Left kidney (tissue), 8 donors: ENCODE measurements around the gene CRLF2. TPM values are rescaled to one million over a fixed set of nuclear protein-coding genes. Genes with fewer than 3 reads are reported as not detected.
"Not testable (repeated sequence)": the region's sequence is repeated elsewhere in the genome, so short reads cannot be mapped to it uniquely, and the experiment has no call there.

ENCODE experiments used
- DNase-seq: peaks from one replicate; pipeline ENCODE4 v3.0.0-alpha.2; 2013
- long read RNA-seq, 8 donors: transcript quantifications; one replicate each; lab custom pipeline, GENCODE V29; 2026
- polyA plus RNA-seq: library from polyadenylated mRNA; unstranded; fragments of 120-200 nt; gene quantifications from one replicate; pipeline ENCODE4 v1.2.1, GENCODE V29; 2013; ENCODE audit not compliant: insufficient read length

Gene CRLF2, protein sequence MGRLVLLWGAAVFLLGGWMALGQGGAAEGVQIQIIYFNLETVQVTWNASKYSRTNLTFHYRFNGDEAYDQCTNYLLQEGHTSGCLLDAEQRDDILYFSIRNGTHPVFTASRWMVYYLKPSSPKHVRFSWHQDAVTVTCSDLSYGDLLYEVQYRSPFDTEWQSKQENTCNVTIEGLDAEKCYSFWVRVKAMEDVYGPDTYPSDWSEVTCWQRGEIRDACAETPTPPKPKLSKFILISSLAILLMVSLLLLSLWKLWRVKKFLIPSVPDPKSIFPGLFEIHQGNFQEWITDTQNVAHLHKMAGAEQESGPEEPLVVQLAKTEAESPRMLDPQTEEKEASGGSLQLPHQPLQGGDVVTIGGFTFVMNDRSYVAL
- polyA plus RNA-seq = 0.12 TPM
- long read RNA-seq, donor 1 = 0 reads
- long read RNA-seq, donor 2 = 0 reads
- long read RNA-seq, donor 3 = 0 reads
- long read RNA-seq, donor 4 = 0 reads
- long read RNA-seq, donor 5 = 0 reads
- long read RNA-seq, donor 6 = 0 reads
- long read RNA-seq, donor 7 = 0 reads
- long read RNA-seq, donor 8 = 0 reads

DNA sequence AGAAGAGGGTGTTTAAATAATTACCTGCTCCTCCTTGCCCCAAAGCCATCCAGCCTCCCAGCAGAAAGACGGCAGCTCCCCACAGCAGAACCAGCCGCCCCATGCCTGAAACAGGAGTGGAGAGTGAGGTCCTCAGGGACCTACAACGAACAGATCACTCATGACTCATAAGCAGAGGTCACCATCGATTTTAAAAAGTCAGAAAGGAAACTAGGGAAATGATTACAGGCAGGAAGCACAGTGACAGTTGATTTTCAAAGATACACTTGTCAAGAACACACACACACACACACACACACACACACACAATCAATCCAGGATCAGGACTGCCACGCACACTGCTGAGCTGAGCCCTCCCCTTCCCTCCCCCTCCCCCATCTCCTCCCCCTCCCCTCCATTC, at the start of gene CRLF2:
Gene CRLF2 (minus strand): TSS at position 118 of the 400 bp plus-strand sequence. CDS start 15 bp downstream, at position 103.
- no peak for DNase-seq

GRCh38 chrX:1261771-1262170, 49.3 kb upstream of the CRLF2 start:
- not testable (repeated sequence) for DNase-seq

DNA sequence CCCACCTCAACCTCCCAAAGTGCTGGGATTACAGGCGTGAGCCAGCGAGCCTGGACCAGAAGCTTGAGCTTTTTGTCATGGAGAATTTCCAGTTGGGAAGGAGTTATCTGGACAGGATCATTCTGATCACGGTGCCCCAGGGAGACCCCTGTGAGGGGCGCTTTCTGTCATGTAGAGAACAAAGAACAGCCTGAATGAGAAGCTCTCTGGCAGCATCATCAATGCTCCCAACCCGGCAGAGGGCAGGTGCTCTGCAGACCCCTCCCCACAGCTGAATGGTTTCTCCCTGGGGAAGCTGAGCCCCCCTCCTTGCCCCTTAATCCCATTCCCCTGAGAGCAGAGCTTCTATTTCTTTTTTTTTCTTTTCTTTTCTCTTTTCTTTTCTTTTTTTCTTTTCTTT, 48.8 kb upstream of the CRLF2 start:
- DNase-seq = no peak

GRCh38 chrX:1252861-1253260, 40.4 kb upstream of the CRLF2 start:
- DNase-seq = no peak

GRCh38 chrX:1249101-1249887, 36.8 kb upstream of the CRLF2 start:
- DNase-seq = no peak

DNA sequence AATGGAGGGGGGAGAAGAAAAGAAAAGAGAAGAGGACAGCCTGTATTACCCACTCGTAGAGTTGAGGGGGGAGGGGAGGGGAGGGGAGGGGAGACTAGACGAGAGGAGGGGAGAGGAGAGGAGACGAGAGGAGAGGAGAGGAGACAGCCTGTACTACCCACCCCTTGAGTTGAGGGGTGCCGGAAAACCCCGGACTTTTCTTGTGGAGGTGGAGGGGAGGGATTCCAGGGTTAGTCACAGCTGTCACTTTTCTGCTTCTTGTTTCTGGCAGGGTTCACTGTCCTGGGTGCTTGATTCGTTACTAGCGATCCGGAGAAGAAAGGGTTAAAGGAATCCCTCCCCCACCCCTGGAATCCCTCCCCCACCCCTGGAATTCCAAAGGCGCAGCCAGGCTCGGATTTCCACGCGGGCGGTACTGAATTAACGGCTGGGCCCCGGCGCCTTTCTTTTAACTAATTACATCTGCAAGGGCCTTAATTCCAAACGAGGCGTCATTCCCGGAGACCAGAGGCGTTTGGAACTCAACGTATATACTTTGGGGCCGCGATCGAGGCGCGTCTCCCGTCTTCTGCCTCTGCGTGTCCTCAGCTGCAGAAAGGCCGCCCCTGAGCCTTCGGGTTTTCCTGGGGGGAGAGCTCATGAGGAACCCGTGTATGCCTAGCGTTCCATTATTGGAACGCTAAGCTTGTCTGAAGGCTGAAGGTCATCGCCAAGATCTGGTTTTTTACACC, 36.0 kb upstream of the CRLF2 start:
- DNase-seq = peak; percentile 66

DNA sequence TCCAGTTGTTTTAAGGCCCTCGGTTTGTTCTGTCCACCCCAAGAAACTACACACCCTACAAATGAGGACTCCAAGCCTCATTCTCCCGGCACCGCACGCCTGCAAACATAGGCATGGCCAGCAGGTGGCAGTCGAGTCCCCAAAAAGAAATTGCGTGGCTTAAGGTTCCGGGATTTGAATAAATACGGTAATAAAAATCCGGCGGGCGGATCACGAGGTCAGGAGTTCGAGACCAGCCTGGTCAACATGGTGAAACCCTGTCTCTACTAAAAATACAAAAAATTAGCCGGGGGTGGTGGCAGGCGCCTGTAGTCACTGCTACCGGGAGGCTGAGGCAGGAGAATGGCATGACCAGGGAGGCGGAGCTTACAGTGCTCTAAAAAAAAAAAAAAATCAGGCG, 34.4 kb upstream of the CRLF2 start:
- DNase-seq = no peak

DNA sequence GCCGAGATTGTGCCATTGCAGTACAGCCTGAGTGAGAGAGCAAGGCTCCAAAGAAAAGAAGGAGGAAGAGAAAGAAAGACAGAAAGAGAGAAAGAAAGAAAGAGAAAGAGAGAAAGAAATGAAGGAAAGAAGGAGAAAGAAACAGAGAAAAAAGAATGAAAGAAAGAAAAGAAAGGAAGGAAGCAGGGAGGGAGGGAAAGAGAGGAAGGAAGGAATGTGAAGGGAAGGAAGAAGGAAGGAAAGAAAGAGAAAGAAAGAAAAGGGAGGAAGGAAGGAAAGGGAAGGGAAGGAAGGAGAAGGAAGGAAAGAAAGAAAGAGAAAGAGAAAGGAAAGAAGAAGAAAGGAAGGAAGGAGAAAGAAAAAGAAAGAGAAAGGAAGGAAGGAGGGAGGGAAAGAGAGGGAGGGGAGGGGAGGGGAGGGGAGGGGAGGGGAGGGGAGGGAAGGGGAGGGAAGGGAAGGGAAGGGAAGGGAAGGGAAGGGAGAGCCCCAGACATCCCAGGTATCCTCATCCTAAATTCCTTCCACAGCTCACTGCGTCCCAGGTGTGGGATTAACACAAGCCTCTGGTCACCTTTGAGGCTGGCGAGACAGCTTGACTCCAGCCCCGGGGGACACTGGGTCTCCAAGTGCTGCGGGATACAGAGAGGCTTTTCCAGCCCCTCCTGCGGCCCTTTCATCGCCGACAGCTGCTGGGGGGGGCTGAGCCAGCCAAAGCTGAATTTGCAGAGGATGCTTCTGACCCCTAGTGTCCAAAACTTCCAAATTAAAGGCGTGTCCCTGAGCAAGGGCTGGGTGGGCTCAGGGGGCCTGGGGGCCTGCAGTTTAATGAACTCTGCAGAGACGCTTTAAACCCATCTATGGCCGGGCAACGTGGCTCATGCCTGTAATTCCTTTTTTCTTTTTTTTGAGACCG, 32.0 kb upstream of the CRLF2 start:
- DNase-seq = no peak

- no peak for DNase-seq
These were observed 30.5 kb upstream of the CRLF2 start for GRCh38 chrX:1242891-1243402.

DNA sequence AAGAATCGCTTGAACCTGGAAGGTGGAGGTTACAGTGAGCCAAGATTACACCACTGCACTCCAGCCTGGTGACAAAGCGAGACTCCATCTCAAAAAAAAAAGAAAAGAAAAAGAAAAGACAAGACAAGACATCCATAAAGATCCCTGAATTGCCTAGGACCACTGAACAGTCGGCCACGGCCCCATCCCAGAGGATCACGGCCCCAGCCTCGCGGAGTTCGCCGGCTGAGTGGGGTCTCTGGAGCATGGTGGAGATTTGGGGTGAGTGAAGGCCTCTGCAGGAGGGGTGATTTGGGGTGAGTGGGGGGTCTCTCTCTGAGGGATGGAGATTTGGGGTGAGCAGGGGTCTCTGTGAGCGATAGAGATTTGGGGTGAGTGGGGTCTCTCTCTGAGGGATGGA, 28.1 kb upstream of the CRLF2 start:
- DNase-seq = not testable (repeated sequence)

GRCh38 chrX:1239681-1240142, 27.3 kb upstream of the CRLF2 start:
- DNase-seq = no peak

DNA sequence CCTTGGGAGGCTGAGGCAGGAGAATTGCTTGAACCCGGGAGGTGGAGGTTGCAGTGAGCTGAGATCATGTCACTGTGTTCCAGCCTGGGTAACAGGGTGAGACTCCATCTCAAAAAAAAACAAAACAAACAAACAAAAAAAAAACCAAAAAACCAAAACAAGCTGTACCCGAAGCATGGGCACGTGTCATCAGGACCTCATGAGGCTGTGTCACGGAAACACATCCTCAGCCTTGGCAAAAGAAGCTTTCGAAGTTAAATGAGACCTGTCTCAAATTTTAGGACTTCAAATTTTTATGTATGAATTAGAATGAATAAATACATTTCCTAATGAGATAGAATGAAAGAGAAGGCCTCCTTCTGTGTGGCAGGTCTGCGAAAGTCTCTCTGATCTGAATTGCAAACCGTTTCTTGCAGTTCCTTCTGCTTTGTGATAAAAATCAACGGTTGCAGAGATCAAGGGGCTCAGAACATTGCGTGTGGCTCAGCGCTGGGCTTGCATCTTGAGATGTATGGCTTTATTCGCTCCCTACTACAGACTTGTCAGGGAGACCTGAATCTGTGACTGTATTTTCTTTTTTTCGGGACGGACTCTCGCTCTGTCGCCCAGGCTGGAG, 19.5 kb upstream of the CRLF2 start:
- no peak for DNase-seq

- not testable (repeated sequence) for DNase-seq
These were observed 15.7 kb upstream of the CRLF2 start for GRCh38 chrX:1228101-1228500.

GRCh38 chrX:1226249-1226648, 13.8 kb upstream of the CRLF2 start:
- no peak for DNase-seq

- DNase-seq = no peak
These were observed 12.5 kb upstream of the CRLF2 start for GRCh38 chrX:1224954-1225353.

DNA sequence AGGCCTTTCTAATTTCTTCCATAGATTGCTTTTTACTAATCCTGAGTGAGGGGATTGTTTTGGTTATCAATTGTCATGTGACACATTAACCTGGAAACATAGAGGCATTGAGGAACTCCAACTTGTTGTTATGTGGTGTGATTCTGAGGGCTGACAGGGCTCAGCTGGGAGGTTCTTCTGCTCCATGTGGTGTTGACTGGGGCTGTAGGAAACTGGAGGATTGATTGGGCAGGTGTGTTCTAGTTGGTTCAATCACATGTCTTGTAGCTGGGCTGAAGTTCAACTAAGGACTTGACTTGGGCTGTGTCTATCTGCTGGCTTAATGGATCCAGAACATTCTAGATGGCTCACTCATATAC, 10.8 kb upstream of the CRLF2 start:
- no peak for DNase-seq

DNA sequence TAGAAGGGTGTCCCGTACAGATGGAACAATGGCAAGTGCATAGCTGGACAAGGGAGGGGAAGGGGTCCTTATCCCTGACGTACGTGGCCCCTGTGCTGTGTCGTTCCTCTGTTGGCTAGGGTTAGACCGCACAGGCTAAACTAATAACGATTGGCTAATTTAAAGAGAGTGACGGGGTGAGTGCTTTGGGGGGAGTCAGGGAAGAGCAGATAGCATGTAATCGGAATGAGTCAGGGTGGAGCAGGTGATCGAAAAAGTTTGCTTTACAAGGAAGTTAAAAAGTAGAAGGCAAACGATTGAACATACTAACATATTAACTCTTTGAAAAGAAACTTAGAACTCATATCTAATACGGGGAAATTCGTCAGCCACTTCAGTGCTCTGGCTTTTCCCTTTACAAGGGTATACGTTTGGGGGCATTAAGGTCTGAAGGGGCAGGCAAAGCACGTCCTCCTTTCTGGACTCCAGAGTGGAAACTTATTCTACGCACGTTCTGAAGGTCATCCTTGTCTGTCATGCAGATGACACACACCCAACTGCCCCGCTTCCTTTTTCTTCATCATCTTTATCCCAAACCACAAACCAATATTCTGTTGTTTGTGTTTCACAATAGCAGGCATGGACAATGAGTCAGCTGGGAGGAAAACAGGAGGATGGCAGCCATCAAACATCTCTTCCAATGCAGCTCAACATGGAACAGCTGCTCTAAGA, 10.2 kb upstream of the CRLF2 start:
- no peak for DNase-seq

DNA sequence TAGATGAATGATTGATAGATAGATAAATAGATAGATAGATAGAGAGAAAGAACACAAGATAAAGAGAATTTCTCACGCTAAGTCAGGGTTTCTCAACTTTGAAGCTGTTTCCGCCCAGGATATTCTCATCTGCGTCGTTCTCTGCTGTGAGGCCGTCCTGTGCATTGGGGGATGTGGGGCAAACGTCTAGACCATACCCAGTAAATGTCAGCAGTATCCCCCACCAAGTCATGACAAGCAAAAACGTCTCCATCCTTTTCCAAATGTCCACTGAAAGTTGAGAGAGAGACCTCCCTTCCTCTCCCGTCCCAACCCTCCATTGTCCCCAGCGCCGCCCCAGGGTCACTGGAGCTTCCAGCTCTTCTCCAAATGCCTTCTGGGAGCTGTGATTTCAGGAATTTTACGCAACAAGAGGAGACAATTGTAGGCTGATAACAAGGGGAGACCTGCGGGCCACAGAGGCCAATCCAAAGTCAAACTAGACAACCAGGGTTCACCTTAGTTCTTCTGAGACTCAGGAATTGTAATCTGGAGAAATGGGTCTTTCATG, 8.9 kb upstream of the CRLF2 start:
- no peak for DNase-seq

DNA sequence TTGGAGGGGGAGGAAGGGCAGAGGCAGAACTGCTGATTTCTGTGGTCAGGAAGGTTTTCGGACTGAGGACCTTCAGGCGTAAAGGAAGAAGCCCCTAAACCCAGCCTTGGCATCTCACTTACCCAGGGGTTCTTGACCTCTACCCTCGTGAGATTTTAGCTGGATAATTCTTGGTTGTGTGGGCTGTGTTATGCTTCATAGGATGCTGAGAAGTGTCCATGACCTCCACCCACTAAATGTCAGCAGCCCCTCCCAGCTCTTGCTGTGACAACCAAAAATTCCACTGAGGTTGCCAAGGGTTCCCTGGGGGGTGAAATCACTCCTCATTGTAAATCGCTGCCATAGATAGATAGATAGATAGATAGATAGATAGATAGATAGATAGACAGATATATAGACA, 5.8 kb upstream of the CRLF2 start:
- no peak for DNase-seq
